ENCODE results near the gene OR51B6. TPM values are rescaled to one million over a fixed set of nuclear protein-coding genes. Genes with fewer than 3 reads are reported as not detected.
A peak's percentile ranks its signal among the peaks of the same experiment; 100 is the strongest.

The OR51B6 gene
- total RNA-seq (2021; ENCODE audit: unreplicated experiment) (not detected), Bru-seq, nascent RNA (not detected), BruChase-seq, experiment 1, labeled RNA remaining after a 6-hour chase (not detected), BruChase-seq, experiment 2, labeled RNA remaining after a 2-hour chase (percentile 22 among the genes with signal in this experiment)
- polyA plus RNA-seq (2012): 0.26 and 0.46 TPM in 2 replicates
- long read RNA-seq: 0 reads

GRCh38 chr11:5351208-5351607, at the start of gene OR51B6:
OR51B6 (plus strand) TSS chr11:5351508; CDS start chr11:5351508, 0 bp downstream.
- H3K36me3 ChIP-seq (ENCODE audit: control insufficient read depth in 1 of 2, insufficient read depth in 2 of 2, low read length in 2 of 2): peaks cover 4 to 52% of the 10 kb centered on the region in 2 experiments; a peak in 3 of 4 replicates
- no peaks in the 10 kb centered on the region for H3K9me2 ChIP-seq (ENCODE audit: insufficient read depth)
- TF ChIP-seq POLR2AphosphoS5 (IDR thresholded peaks at IDR 0.05; ENCODE audit: low read depth, low read length): no peak
- TF ChIP-seq RAD21 (IDR thresholded peaks at IDR 0.05; ENCODE audit: low read depth): no peak
- no peak for TF ChIP-seq REST (IDR thresholded peaks at IDR 0.05; ENCODE audit: low read depth)
- no peak for TF ChIP-seq EGR1 (IDR thresholded peaks at IDR 0.05; ENCODE audit: low read depth)
- TF ChIP-seq CTCF (IDR thresholded peaks at IDR 0.05 in 2 of 3, conservative IDR thresholded peaks at IDR 0.05 in 1 of 3; ENCODE audit: borderline replicate concordance in 1 of 3, insufficient read depth in 1 of 3, low read depth in 2 of 3, low read length in 2 of 3): no peak
- no peak for TF ChIP-seq SRF (IDR thresholded peaks at IDR 0.05; ENCODE audit: low read depth)
- TF ChIP-seq MAX (IDR thresholded peaks at IDR 0.05): no peak
- TF ChIP-seq ATF3 (IDR thresholded peaks at IDR 0.05): no peak
- no peak for TF ChIP-seq FOSL1 (IDR thresholded peaks at IDR 0.05; ENCODE audit: low read depth)
- no peak for TF ChIP-seq TCF7L2 (IDR thresholded peaks at IDR 0.05; ENCODE audit: borderline replicate concordance, extremely low read depth, insufficient read depth, insufficient read length)
- TF ChIP-seq ELF1 (IDR thresholded peaks at IDR 0.05; ENCODE audit: borderline replicate concordance, low read depth): no peak
- no peak for TF ChIP-seq CBX3 (IDR thresholded peaks at IDR 0.05; ENCODE audit: low read depth)
- no peak for TF ChIP-seq EZH2phosphoT487 (IDR thresholded peaks at IDR 0.05; ENCODE audit: borderline replicate concordance)
- no peak for TF ChIP-seq SIN3A (IDR thresholded peaks at IDR 0.05; ENCODE audit: low read depth)
- no peak for TF ChIP-seq EZH2 (IDR thresholded peaks at IDR 0.05)
- no peak for TF ChIP-seq JUND (IDR thresholded peaks at IDR 0.05)
- no peak for TF ChIP-seq ZBTB33 (IDR thresholded peaks at IDR 0.05; ENCODE audit: extremely low read depth, insufficient replicate concordance, low read length)
- ChIA-PET RAD21 (ENCODE audit: low non-redundant PET in 1 of 2, low total read pairs in 2 of 2, uncharacterized antibody in 2 of 2, unreplicated experiment in 2 of 2) (no interaction called here), CTCF (no interaction called here), POLR2A (no interaction called here)
- no peak within 1 kb of the TSS for H2AFZ ChIP-seq (ENCODE audit: low read depth, low read length, poor library complexity, severe bottlenecking)
- no peaks in the 10 kb centered on the region for H3K27me3 ChIP-seq (ENCODE audit: insufficient read depth, low read length)
- no peak within 1 kb of the TSS for H3K9ac ChIP-seq (ENCODE audit: low read length)
- no peak within 1 kb of the TSS for H3K4me3 ChIP-seq (replicated peaks in 1 of 2; ENCODE audit: low read depth in 1 of 2, low read length in 2 of 2)
- peaks cover 99% of the 10 kb centered on the region for H3K79me2 ChIP-seq (ENCODE audit: insufficient read depth, low read length)
- BruUV-seq (replicated peaks): no TSS peak
- ATAC-seq (peak; percentile 5; the same call in 1 of the 2 replicates), DNase-seq (ENCODE audit: low read depth, low spot score) (no peak)
- no peak within 1 kb of the TSS for H3K27ac ChIP-seq (ENCODE audit: low read depth, low read length)
- H3K4me2 ChIP-seq (ENCODE audit: low read length): no peak within 1 kb of the TSS
- peaks cover 0 to 11% of the 10 kb centered on the region in 2 experiments; a peak in 1 of 4 replicates for H3K4me1 ChIP-seq (ENCODE audit: control insufficient read depth in 1 of 2, insufficient read depth in 2 of 2, low read length in 2 of 2)
- H4K20me1 ChIP-seq (ENCODE audit: insufficient read depth): peaks cover 20% of the 10 kb centered on the region; the same call in 1 of the 2 replicates
- intact Hi-C loops (cut with micrococcal nuclease): no loop called here
- no peaks in the 10 kb centered on the region for H3K9me3 ChIP-seq (ENCODE audit: control insufficient read depth in 1 of 2, insufficient read depth in 1 of 2, low read depth in 1 of 2, low read length in 2 of 2)
